Measurements from ENCODE around the gene CHADL. TPM values are rescaled to one million over a fixed set of nuclear protein-coding genes. Genes with fewer than 3 reads are reported as not detected.
A peak's percentile ranks its signal among the peaks of the same experiment; 100 is the strongest.

The CHADL gene
- total and polyA plus RNA-seq, 12 donors = 0.15 to 21.9 (median 3.4) TPM

- TF ChIP-seq POLR2A (IDR thresholded peaks at IDR 0.05) = no peak
- TF ChIP-seq CTCF (IDR thresholded peaks at IDR 0.05) = peak in 2 of 6 experiments; percentile 12 to 16
- Histone ChIP-seq H3K4me1 (replicated peaks in 1 of 2) (no peaks in the 10 kb centered on the region), H3K36me3 (replicated peaks in 1 of 2) (peaks cover 0 to 88% of the 10 kb centered on the region in 2 donors), H3K27ac (peak overlapping the region in 1 of 5 donors; percentile 35), H3K4me3 (no peak overlapping the region), H3K27me3 (no peaks in the 10 kb centered on the region), H3K9me3 (replicated peaks in 1 of 3) (no peaks in the 10 kb centered on the region)
- intact Hi-C loops (cut with DNase I) = no loop called here
- peak in 2 of 7 donors; percentile 35 to 37 for DNase-seq
- 60 to 73% (median 69%) methylated on average over 6 to 9 of the region's 9 CpGs for whole genome bisulfite sequencing, 4 donors
These were observed 31.1 kb upstream of the CHADL start for GRCh38 chr22:41271787-41272186.

GRCh38 chr22:41267958-41268357 lies 27.2 kb upstream of the CHADL start:
- Histone ChIP-seq H3K36me3 (replicated peaks in 1 of 2) (peaks cover 0 to 89% of the 10 kb centered on the region in 2 donors), H3K4me1 (replicated peaks in 1 of 2) (peaks cover 0 to 10% of the 10 kb centered on the region in 2 donors), H3K27ac (no peak overlapping the region), H3K4me3 (no peak overlapping the region), H3K27me3 (no peaks in the 10 kb centered on the region), H3K9me3 (replicated peaks in 1 of 3) (no peaks in the 10 kb centered on the region)
- DNase-seq = no peak
- intact Hi-C loops (cut with DNase I) = no loop called here
- TF ChIP-seq CTCF (IDR thresholded peaks at IDR 0.05) (no peak), POLR2A (IDR thresholded peaks at IDR 0.05) (no peak)
- WGBS, 4 donors = 92 to 98% (median 97%) methylated on average over 15 to 16 of the region's 16 CpGs

GRCh38 chr22:41264408-41264941 lies 23.7 kb upstream of the CHADL start:
- 85 to 91% (median 87%) methylated on average over 6 to 15 of the region's 15 CpGs; no CpG with 5 or more reads in 1 of the 4 donors for WGBS, 4 donors
- intact Hi-C loops (cut with DNase I) = no loop called here
- TF ChIP-seq POLR2A (IDR thresholded peaks at IDR 0.05) = no peak
- TF ChIP-seq CTCF (IDR thresholded peaks at IDR 0.05) = no peak
- Histone ChIP-seq H3K4me1 (replicated peaks in 1 of 2) (peaks cover 0 to 10% of the 10 kb centered on the region in 2 donors), H3K36me3 (replicated peaks in 1 of 2) (peaks cover 0 to 87% of the 10 kb centered on the region in 2 donors), H3K9me3 (replicated peaks in 1 of 3) (no peaks in the 10 kb centered on the region), H3K27ac (peak overlapping the region in 1 of 5 donors; percentile 21), H3K27me3 (no peaks in the 10 kb centered on the region), H3K4me3 (no peak overlapping the region)
- peak in 2 of 7 donors; percentile 29 to 68 for DNase-seq

GRCh38 chr22:41263704-41264103 lies 23.0 kb upstream of the CHADL start:
- 88 to 100% (median 92%) methylated on average over 2 of the region's 2 CpGs; no CpG with 5 or more reads in 1 of the 4 donors for WGBS, 4 donors
- H3K27me3 ChIP-seq = no peaks in the 10 kb centered on the region
- H3K36me3 ChIP-seq (replicated peaks in 1 of 2) = peaks cover 0 to 85% of the 10 kb centered on the region in 2 donors
- intact Hi-C loops (cut with DNase I) = no loop called here
- H3K4me1 ChIP-seq (replicated peaks in 1 of 2) = peaks cover 0 to 10% of the 10 kb centered on the region in 2 donors
- H3K4me3 ChIP-seq = no peak overlapping the region
- no peak overlapping the region for H3K27ac ChIP-seq
- TF ChIP-seq POLR2A (IDR thresholded peaks at IDR 0.05) (no peak), CTCF (IDR thresholded peaks at IDR 0.05) (no peak)
- DNase-seq = no peak
- H3K9me3 ChIP-seq (replicated peaks in 1 of 3) = no peaks in the 10 kb centered on the region

Data from adrenal gland (tissue), 12 donors.